Measurements from ENCODE around the gene PCDHGA10. TPM values are rescaled to one million over a fixed set of nuclear protein-coding genes. Genes with fewer than 3 reads are reported as not detected.

PCDHGA10 gene
- total and polyA plus RNA-seq, 2 of the 8 experiments (the other 6 are each of a cell fraction or from before 2014, with no cell fraction given), result 2.2 to 6.4 TPM

GRCh38 chr5:141431286-141431685, 18.5 kb downstream of the PCDHGA10 start:
- H3K36me3 ChIP-seq (ENCODE audit: control insufficient read depth in 2 of 4, insufficient read depth in 4 of 4, low read length in 3 of 4), result peaks cover 0 to 14% (median under 1%) of the 10 kb centered on the region in 4 experiments; a peak in 3 of 8 replicates
- no peak overlapping the region for H3K9ac ChIP-seq (replicated peaks in 1 of 4; ENCODE audit: extremely low read depth in 1 of 4, low read depth in 3 of 4, low read length in 3 of 4)
- CTCF ChIA-PET (ENCODE audit: partially characterized antibody), result interaction anchor here (1.1 to 7.0 kb wide), 22 partner anchors 8 to 208 kb away, joined by 3 to 67 read pairs (median 6); partner anchors contain the start of genes PCDHB14, PCDHB15, PCDHGA10 and PCDHGA11
- H4K8ac ChIP-seq (ENCODE audit: extremely low read depth, insufficient read depth, low read length), result no peak overlapping the region
- peaks cover 34 to 44% of the 10 kb centered on the region in 2 experiments for H3K9me3 ChIP-seq (ENCODE audit: insufficient read depth in 2 of 2, low read depth in 1 of 2, low read length in 1 of 2)
- H2BK20ac ChIP-seq (ENCODE audit: low read length), result no peak overlapping the region
- no peak overlapping the region for H2BK15ac ChIP-seq (ENCODE audit: low read length)
- H2BK120ac ChIP-seq (replicated peaks; ENCODE audit: low read depth, low read length), result no peak overlapping the region
- no peaks in the 10 kb centered on the region for H3K4me1 ChIP-seq (replicated peaks in 1 of 4; ENCODE audit: control insufficient read depth in 3 of 4, insufficient read depth in 4 of 4, low read length in 3 of 4)
- H3K27ac ChIP-seq (ENCODE audit: low read depth, low read length), result no peak overlapping the region
- WGBS, 2 experiments (ENCODE audit: extremely low coverage in 1 of 2, insufficient coverage in 1 of 2, insufficient read length in 1 of 2, insufficient replicate concordance in 2 of 2, low coverage in 1 of 2, low lambda C conversion rate in 2 of 2, missing lambda C conversion rate in 1 of 2), result 97% methylated on average over 37 of the region's 37 CpGs; no CpG with 5 or more reads in 1 of the 2 experiments
- DNase-seq (ENCODE audit: low read depth in 1 of 2, low spot score in 2 of 2), result no peak
- no peak overlapping the region for H2BK12ac ChIP-seq (ENCODE audit: low read depth, low read length)
- H3K27me3 ChIP-seq (replicated peaks in 1 of 4; ENCODE audit: control insufficient read depth in 3 of 4, extremely low read depth in 1 of 4, insufficient read depth in 3 of 4, low read length in 3 of 4), result no peaks in the 10 kb centered on the region
- H3K56ac ChIP-seq (replicated peaks; ENCODE audit: insufficient read length, low read depth, low read length), result no peak overlapping the region
- no peaks in the 10 kb centered on the region for H4K20me1 ChIP-seq (replicated peaks in 1 of 2; ENCODE audit: control insufficient read depth in 1 of 2, insufficient read depth in 2 of 2, low read length in 2 of 2)
- H3K79me2 ChIP-seq (ENCODE audit: control insufficient read depth in 1 of 2, insufficient read depth in 2 of 2, low read length in 2 of 2), result no peaks in the 10 kb centered on the region
- peaks cover 2% of the 10 kb centered on the region; the same call in 1 of the 2 replicates for H3K79me1 ChIP-seq (ENCODE audit: low read depth, low read length)
- no peak overlapping the region for H2AK5ac ChIP-seq (ENCODE audit: low read depth, low read length)
- H3K23me2 ChIP-seq (ENCODE audit: low read depth, low read length), result no peaks in the 10 kb centered on the region
- H3K18ac ChIP-seq (ENCODE audit: extremely low read depth, low read length), result no peak overlapping the region
- POLR2A ChIA-PET (ENCODE audit: partially characterized antibody), result interaction anchor here (1.4 kb wide), 1 partner anchor 82 kb away, joined by 4 read pairs; no protein-coding TSS in a partner anchor
- no peak overlapping the region for H2BK5ac ChIP-seq (ENCODE audit: low read depth, low read length)
- no peak overlapping the region for H3K4ac ChIP-seq (replicated peaks; ENCODE audit: insufficient read length, low read depth, low read length)
- no peak overlapping the region for H3K23ac ChIP-seq (ENCODE audit: insufficient read length)
- no peak overlapping the region for H2AFZ ChIP-seq (ENCODE audit: low read length)
- H3K14ac ChIP-seq (ENCODE audit: insufficient read length), result no peak overlapping the region
- H4K5ac ChIP-seq (ENCODE audit: insufficient read length, low read depth, low read length), result no peak overlapping the region
- no peak overlapping the region for H3K4me3 ChIP-seq (ENCODE audit: extremely low read depth in 1 of 4, insufficient read depth in 2 of 4, low read depth in 3 of 4, low read length in 4 of 4)
- no peak for FAIRE-seq
- no peak overlapping the region for H4K91ac ChIP-seq (replicated peaks; ENCODE audit: insufficient read length, low read length)
- no peak overlapping the region for H3K4me2 ChIP-seq (ENCODE audit: insufficient read depth in 1 of 2, low read depth in 2 of 2, low read length in 2 of 2)
- TF ChIP-seq PHF8 (conservative IDR thresholded peaks at IDR 0.05; ENCODE audit: low read depth, low read length) (no peak), TAF7 (optimal IDR thresholded peaks at IDR 0.05; ENCODE audit: borderline replicate concordance, low read depth, low read length) (no peak)
